ENCODE results near the gene OAS2.

OAS2 gene

GRCh38 chr12:112961074-112961473 is 17.2 kb upstream of the OAS2 start:
- DNase-seq = no peak
- in situ Hi-C loops (cut with HindIII; ENCODE audit: low pct_ligation_motif_present, low sequenced_read_pairs) = no loop called here
- no peaks in the 10 kb centered on the region for H3K36me3 ChIP-seq (replicated peaks)
- no peak overlapping the region for H3K4me3 ChIP-seq (ENCODE audit: low read depth, low read length)
- no peaks in the 10 kb centered on the region for H3K27me3 ChIP-seq (replicated peaks)
- no peak for TF ChIP-seq CTCF (IDR thresholded peaks at IDR 0.05; ENCODE audit: low read depth, low read length, missing control alignments)
- no peak overlapping the region for H3K27ac ChIP-seq

DNA sequence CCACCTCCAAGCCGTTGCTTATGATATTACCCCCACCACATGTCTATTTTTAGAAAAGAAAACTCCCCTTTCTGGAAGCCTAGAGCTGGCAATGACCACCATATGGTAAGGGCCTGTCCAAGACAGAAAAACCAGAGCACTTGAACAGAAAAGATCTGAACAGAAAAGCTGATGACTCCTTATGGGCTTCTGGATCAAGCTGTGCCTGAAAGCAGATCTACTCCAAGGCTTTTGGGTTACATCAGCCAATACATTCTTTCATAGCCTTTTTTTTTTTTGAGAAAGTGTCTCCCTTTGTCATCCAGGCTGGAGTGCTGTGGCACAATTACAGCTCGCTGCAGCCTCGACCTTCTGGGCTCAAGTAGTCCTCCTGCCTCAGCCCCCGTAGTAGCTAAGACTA is 16.8 kb upstream of the OAS2 start:
- no peak for TF ChIP-seq CTCF (IDR thresholded peaks at IDR 0.05; ENCODE audit: low read depth, low read length, missing control alignments)
- Histone ChIP-seq H3K27me3 (replicated peaks) (no peaks in the 10 kb centered on the region), H3K36me3 (replicated peaks) (no peaks in the 10 kb centered on the region), H3K4me3 (ENCODE audit: low read depth, low read length) (no peak overlapping the region), H3K27ac (no peak overlapping the region)
- in situ Hi-C loops (cut with HindIII; ENCODE audit: low pct_ligation_motif_present, low sequenced_read_pairs) = no loop called here
- DNase-seq = no peak

DNA sequence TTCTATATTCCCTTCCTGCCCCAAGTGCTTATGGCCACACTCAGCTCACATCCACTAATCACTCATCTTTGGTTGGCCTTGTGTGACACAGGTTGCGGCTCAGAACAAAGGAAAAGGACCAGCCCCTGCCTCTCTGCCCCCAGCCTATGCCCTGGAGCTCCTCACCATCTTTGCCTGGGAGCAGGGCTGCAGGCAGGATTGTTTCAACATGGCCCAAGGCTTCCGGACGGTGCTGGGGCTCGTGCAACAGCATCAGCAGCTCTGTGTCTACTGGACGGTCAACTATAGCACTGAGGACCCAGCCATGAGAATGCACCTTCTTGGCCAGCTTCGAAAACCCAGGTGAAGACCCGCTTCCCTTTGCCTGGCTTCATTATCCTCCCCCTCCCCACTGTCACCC is 15.8 kb upstream of the OAS2 start:
- Histone ChIP-seq H3K4me3 (ENCODE audit: low read depth, low read length) (no peak overlapping the region), H3K36me3 (replicated peaks) (no peaks in the 10 kb centered on the region), H3K27ac (no peak overlapping the region), H3K27me3 (replicated peaks) (no peaks in the 10 kb centered on the region)
- no peak for TF ChIP-seq CTCF (IDR thresholded peaks at IDR 0.05; ENCODE audit: low read depth, low read length, missing control alignments)
- no peak for DNase-seq
- in situ Hi-C loops (cut with HindIII; ENCODE audit: low pct_ligation_motif_present, low sequenced_read_pairs) = no loop called here

DNA sequence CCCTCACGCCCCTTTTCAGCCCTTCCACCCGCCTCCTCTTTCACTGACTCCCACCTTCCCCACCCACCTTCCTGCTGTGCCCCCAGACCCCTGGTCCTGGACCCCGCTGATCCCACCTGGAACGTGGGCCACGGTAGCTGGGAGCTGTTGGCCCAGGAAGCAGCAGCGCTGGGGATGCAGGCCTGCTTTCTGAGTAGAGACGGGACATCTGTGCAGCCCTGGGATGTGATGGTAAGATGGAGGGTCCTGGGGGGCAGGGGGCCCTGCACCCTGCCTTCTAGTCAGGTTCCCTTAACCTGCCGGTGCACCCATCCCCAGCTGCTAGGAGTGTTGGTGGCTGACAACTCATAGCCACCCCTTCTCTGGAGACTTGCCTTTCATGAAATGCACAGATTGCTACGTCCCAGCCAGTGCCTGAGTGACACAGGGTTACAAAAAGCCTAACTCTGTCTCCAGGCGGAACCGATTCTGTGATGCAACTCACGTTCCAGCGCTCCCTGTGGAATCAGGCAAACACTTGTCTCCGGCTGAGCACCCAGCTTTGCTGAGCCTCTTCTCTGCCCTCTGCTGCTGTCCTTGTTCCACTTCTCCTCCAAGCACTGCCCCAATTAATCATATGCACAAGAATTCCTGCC is 15.0 kb upstream of the OAS2 start:
- no peak overlapping the region for H3K4me3 ChIP-seq (ENCODE audit: low read depth, low read length)
- in situ Hi-C loops (cut with HindIII; ENCODE audit: low pct_ligation_motif_present, low sequenced_read_pairs) = no loop called here
- no peaks in the 10 kb centered on the region for H3K27me3 ChIP-seq (replicated peaks)
- no peak for DNase-seq
- TF ChIP-seq CTCF (IDR thresholded peaks at IDR 0.05; ENCODE audit: low read depth, low read length, missing control alignments) = no peak
- H3K36me3 ChIP-seq (replicated peaks) = no peaks in the 10 kb centered on the region
- H3K27ac ChIP-seq = no peak overlapping the region

GRCh38 chr12:112964067-112964670 is 14.2 kb upstream of the OAS2 start:
- TF ChIP-seq CTCF (IDR thresholded peaks at IDR 0.05; ENCODE audit: low read depth, low read length, missing control alignments) = no peak
- H3K27me3 ChIP-seq (replicated peaks) = no peaks in the 10 kb centered on the region
- no peak overlapping the region for H3K27ac ChIP-seq
- in situ Hi-C loops (cut with HindIII; ENCODE audit: low pct_ligation_motif_present, low sequenced_read_pairs) = no loop called here
- H3K4me3 ChIP-seq (ENCODE audit: low read depth, low read length) = no peak overlapping the region
- no peak for DNase-seq
- no peaks in the 10 kb centered on the region for H3K36me3 ChIP-seq (replicated peaks)

- no peaks in the 10 kb centered on the region for H3K27me3 ChIP-seq (replicated peaks)
- no peak for DNase-seq
- TF ChIP-seq CTCF (IDR thresholded peaks at IDR 0.05; ENCODE audit: low read depth, low read length, missing control alignments) = no peak
- no peaks in the 10 kb centered on the region for H3K36me3 ChIP-seq (replicated peaks)
- in situ Hi-C loops (cut with HindIII; ENCODE audit: low pct_ligation_motif_present, low sequenced_read_pairs) = no loop called here
- H3K4me3 ChIP-seq (ENCODE audit: low read depth, low read length) = no peak overlapping the region
- no peak overlapping the region for H3K27ac ChIP-seq
Measured at GRCh38 chr12:112964915-112965314, 13.4 kb upstream of the OAS2 start.
